Kidney (tissue), 11 donors: ENCODE results near the gene SERF1B. TPM values are rescaled to one million over a fixed set of nuclear protein-coding genes. Genes with fewer than 3 reads are reported as not detected.
"Not testable (repeated sequence)": the region's sequence is repeated elsewhere in the genome, so short reads cannot be mapped to it uniquely, and the experiment has no call there.

Experiments used
- DNase-seq, 5 donors: peaks; one replicate each; pipeline ENCODE4 v3.0.0-alpha.2; 2013 to 2020
- FAIRE-seq: peaks from 2 replicates; lab custom pipeline; 2012; peaks lifted over from hg19 to GRCh38; lab: Jason Lieb, UNC
- H3K27ac ChIP-seq, 2 donors: one replicate each; pipeline ENCODE4 v1.7.0; 2013; ENCODE audit warnings: low read depth in 2 of 2, low read length in 2 of 2, inconsistent platforms in 1 of 2
- H3K27me3 ChIP-seq: one replicate; pipeline ENCODE4 v1.7.1; 2013; ENCODE audit warnings: low read length, inconsistent platforms; ENCODE audit not compliant: control insufficient read depth, insufficient read depth
- H3K36me3 ChIP-seq, 3 donors: one replicate each; pipeline versions ENCODE4 v1.7.0 to v1.7.1; 2013; ENCODE audit warnings: low read length in 3 of 3, control low read depth in 1 of 3, inconsistent platforms in 1 of 3; ENCODE audit not compliant: insufficient read depth in 3 of 3, control insufficient read depth in 2 of 3
- H3K4me1 ChIP-seq, 3 donors: one replicate each; pipeline versions ENCODE4 v1.7.0 to v1.7.1; 2013; ENCODE audit warnings: low read length in 3 of 3, inconsistent platforms in 1 of 3, low read depth in 1 of 3; ENCODE audit not compliant: control insufficient read depth in 2 of 3, insufficient read depth in 2 of 3
- H3K4me3 ChIP-seq, 3 donors: one replicate each; pipeline versions ENCODE4 v1.7.0 to v1.8.1; 2013; ENCODE audit warnings: low read length in 3 of 3, control low read depth in 1 of 3, inconsistent platforms in 1 of 3
- H3K9ac ChIP-seq, 3 donors: one replicate each; pipeline versions ENCODE4 v1.7.0 to v1.7.1; 2013; ENCODE audit warnings: low read length in 3 of 3, control low read depth in 1 of 3, inconsistent platforms in 1 of 3
- H3K9me3 ChIP-seq, 3 donors: one replicate each; pipeline versions ENCODE4 v1.7.0 to v1.7.1; 2013; ENCODE audit warnings: low read length in 3 of 3, control low read depth in 1 of 3, inconsistent platforms in 1 of 3; ENCODE audit not compliant: control insufficient read depth in 2 of 3, insufficient read depth in 1 of 3
- intact Hi-C: fragments of 100-400 bp; cut with DNase I; formaldehyde crosslinking; loops from one replicate; pipeline ENCODE4 v1.11.1; 2022
- polyA plus RNA-seq: library from polyadenylated mRNA; stranded (reverse); fragments of 350-450 nt; fragmentation: Illumina TruSeq; extraction: RNeasy Lipid Tissue Mini Kit (QIAGEN cat#74804); gene quantifications from one replicate; pipeline ENCODE4 v1.2.3, GENCODE V29; 2014; ENCODE audit warnings: low read depth, low replicate concordance; ENCODE audit not compliant: insufficient read depth
- total RNA-seq: library from RNA; stranded (reverse); fragmentation: NEBNext Ultra II Directional; extraction: Animal tissue kit (Norgen Biotek cat#: 25700); gene quantifications from one replicate; pipeline ENCODE4 v1.2.1, GENCODE V29; 2021
- donor health status: control.
- donor health status: control.
- donor health status: DM: yes; HTN: yes; CAD: no.
- donor health status: Normal renal cell carcinoma (clear cell type).

The SERF1B gene
- total and polyA plus RNA-seq, 2 donors from 2014 or later, result 19.9 to 78.9 TPM

DNA sequence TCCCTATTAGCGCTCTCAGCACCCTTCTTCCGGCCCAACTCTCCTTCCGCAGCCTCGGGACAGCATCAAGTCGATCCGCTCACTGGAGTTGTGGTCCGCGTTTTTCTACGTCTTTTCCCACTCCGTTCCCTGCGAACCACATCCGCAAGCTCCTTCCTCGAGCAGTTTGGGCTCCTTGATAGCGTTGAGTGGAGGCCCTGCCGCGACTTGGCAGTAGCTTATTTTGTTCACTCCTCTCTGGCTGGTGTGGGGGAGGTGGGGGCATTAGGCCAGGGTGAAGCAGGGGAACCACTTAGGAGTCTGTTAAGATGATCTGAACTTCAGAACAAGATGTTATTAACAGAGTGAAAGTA is 24.7 kb downstream of the SERF1B start:
- intact Hi-C loops, DNase-seq, H3K27ac ChIP-seq, H3K4me3 ChIP-seq, H3K9ac ChIP-seq, FAIRE-seq, H3K4me1 ChIP-seq, H3K36me3 ChIP-seq, H3K27me3 ChIP-seq, H3K9me3 ChIP-seq: not testable (repeated sequence)

DNA sequence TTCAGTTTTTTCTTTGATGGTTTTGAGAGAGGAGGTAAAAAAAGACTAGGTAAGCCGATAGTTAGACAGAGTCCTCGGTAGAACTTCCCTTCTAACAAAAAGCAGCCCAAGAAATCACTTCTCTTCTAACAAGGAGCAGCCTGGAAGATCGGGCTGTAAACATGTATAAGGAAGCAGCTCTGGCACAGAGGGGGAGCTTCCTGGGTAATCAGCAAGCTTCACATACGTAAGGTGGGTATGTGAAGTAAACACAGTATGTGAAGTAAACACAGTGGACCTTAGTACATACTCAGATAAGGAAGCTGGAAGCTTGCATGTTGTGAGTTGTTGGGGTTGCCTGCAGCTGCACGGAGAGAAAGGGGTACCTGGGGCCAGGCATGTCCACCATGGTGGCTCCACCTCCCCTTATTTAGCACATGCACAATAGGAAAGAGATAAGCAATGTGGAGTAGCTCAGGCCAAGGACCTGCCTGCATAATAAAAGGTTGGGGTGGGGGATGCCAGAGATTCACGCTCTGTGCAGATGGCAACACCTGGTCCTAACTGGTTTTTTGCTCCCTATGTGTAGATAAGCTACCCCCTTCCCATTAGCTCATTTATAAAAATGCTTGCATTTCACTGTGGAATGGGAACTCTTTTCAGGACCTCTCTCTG is 31.4 kb downstream of the SERF1B start:
- intact Hi-C loops, H3K4me3 ChIP-seq, H3K9me3 ChIP-seq, DNase-seq, FAIRE-seq, H3K4me1 ChIP-seq, H3K36me3 ChIP-seq, H3K9ac ChIP-seq, H3K27ac ChIP-seq, H3K27me3 ChIP-seq: not testable (repeated sequence)

DNA sequence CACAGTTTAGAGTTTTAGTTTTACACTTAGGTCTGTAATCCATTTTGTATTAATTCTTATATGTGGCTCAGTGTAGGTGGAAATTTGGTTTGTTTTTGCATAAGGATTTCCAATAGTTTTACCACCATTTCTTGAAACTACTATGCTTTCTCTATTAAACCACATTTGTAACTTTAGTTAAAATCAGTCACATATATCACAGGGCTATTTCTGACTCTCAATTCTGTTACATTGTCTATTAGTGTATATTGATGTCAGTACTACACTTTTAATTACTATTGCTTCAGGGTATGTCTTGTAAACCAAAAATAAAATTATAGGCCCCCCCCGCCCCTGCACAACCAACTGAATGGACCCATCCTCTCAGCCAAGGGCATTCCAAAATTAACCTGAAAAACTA is 32.1 kb downstream of the SERF1B start:
- intact Hi-C loops, H3K4me1 ChIP-seq, H3K9me3 ChIP-seq, DNase-seq, H3K27me3 ChIP-seq, H3K9ac ChIP-seq, H3K4me3 ChIP-seq, H3K36me3 ChIP-seq, FAIRE-seq, H3K27ac ChIP-seq: not testable (repeated sequence)

DNA sequence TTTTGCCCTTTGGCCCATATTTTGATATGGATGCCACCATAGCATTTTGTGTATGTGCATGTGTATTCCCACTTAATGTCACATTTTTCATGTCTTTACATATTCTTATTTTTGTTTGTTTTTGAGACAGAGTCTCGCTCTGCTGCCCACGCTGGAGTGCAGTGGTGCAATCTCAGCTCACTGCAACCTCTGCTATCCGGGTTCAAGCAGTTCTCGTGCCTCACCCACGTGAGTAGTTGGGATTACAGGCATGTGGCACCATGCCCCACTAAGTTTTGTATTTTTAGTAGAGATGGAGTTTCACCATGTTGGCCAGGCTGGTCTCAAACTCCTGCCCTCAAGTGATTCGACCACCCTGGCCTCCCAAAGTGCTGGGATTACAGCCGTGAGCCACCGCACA is 52.6 kb downstream of the SERF1B start:
- H3K27me3 ChIP-seq, intact Hi-C loops, H3K4me3 ChIP-seq, H3K36me3 ChIP-seq, DNase-seq, H3K27ac ChIP-seq, FAIRE-seq, H3K4me1 ChIP-seq, H3K9me3 ChIP-seq, H3K9ac ChIP-seq: not testable (repeated sequence)

DNA sequence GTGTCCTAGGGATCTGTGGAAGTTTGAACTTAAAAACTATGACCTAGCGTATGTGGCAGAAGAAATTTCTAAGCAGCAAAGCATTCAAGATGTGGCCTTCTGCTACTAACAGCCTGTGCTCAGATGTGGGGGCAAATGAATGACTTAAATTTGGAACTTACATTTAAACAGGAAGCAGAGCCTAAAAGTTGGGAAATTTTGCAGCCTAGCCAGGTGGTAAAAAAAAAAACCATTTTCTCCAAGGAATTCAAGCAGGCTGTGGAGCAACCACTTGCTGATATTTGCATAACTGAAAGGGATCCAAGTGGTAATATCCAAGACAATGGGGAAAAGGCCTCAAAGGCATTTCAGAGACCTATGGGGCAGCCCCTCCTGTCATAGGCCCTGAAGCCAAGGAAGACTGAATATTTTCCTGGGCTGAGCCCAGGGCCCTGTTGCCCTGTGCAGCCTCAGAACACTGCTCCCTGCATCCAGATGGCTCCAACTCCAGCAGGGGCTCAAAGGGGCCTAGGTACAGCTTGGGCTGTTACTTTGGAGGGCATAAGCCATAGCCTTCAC is 63.9 kb downstream of the SERF1B start:
- intact Hi-C loops, H3K4me1 ChIP-seq, H3K27me3 ChIP-seq, H3K9me3 ChIP-seq, DNase-seq, H3K36me3 ChIP-seq, H3K27ac ChIP-seq, H3K4me3 ChIP-seq, FAIRE-seq, H3K9ac ChIP-seq: not testable (repeated sequence)

DNA sequence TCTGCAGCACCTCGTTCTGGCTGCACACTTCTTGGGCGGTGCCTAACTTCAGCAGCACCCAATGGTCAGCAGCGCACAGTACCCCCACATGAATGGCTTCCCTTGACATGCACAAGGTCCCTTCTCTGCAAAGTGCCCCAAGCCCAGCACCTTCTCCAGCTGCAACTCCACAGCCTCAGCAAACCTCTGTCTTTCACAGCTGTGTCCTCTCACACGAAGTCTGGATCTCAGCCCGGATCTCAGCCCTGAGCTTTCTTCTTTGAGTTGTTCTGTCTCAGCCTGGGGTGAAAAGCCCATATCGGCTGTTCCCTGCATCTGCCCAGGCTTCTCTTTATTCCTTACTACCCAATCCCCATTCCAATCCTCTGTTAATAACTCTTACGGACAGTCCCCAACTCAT is 66.7 kb downstream of the SERF1B start:
- H3K27me3 ChIP-seq, H3K4me1 ChIP-seq, H3K36me3 ChIP-seq, H3K4me3 ChIP-seq, DNase-seq, intact Hi-C loops, H3K27ac ChIP-seq, FAIRE-seq, H3K9ac ChIP-seq, H3K9me3 ChIP-seq: not testable (repeated sequence)

Other genes starting within 250 kb of the SERF1B start
- gene SMN2, start 24.4 kb downstream of the SERF1B start, total RNA-seq, result 43.6 TPM
- gene SMN2, start 24.4 kb downstream of the SERF1B start, polyA plus RNA-seq, result 26.9 TPM